Endothelial cell (in vitro differentiated cells): ENCODE measurements around the gene ATAD3B. TPM values are rescaled to one million over a fixed set of nuclear protein-coding genes. Genes with fewer than 3 reads are reported as not detected.

Experiments
- DNase-seq: peaks from one replicate; pipeline ENCODE4 v3.0.0; 2021; ENCODE audit warnings: low spot score
- H3K27ac Mint-ChIP-seq: one replicate; pipeline ENCODE4 v1.8.0; 2021; ENCODE audit warnings: mixed read lengths, inconsistent platforms; ENCODE audit not compliant: unreplicated experiment
- H3K27me3 Mint-ChIP-seq: one replicate; pipeline ENCODE4 v1.8.0; 2021; ENCODE audit warnings: mild to moderate bottlenecking, moderate library complexity, mixed read lengths, inconsistent platforms; ENCODE audit not compliant: unreplicated experiment
- H3K36me3 Mint-ChIP-seq: one replicate; pipeline ENCODE4 v1.8.0; 2021; ENCODE audit warnings: mild to moderate bottlenecking, low read depth, mixed read lengths, inconsistent platforms; ENCODE audit not compliant: unreplicated experiment
- H3K4me1 Mint-ChIP-seq: one replicate; pipeline ENCODE4 v1.8.0; 2021; ENCODE audit warnings: mild to moderate bottlenecking, mixed read lengths, inconsistent platforms; ENCODE audit not compliant: unreplicated experiment
- H3K4me3 Mint-ChIP-seq: one replicate; pipeline ENCODE4 v1.8.0; 2021; ENCODE audit warnings: mild to moderate bottlenecking, mixed read lengths, inconsistent platforms; ENCODE audit not compliant: unreplicated experiment
- H3K9me3 Mint-ChIP-seq: one replicate; pipeline ENCODE4 v1.8.0; 2021; ENCODE audit warnings: mixed read lengths, inconsistent platforms; ENCODE audit not compliant: unreplicated experiment
- CTCF ChIP-seq: fragments of 200-600 bp; sonication (generic); IDR thresholded peaks from one replicate; pipeline ENCODE4 v1.5.0; 2021; ENCODE audit warnings: antibody characterized with exemption; ENCODE audit not compliant: unreplicated experiment
- total RNA-seq: library from RNA; stranded (reverse); fragmentation: NEBNext Ultra II Directional; extraction: Animal tissue kit (Norgen Biotek cat#: 25700); gene quantifications from one replicate; pipeline ENCODE4 v1.2.1, GENCODE V29; 2021; ENCODE audit not compliant: unreplicated experiment

Gene ATAD3B
- total RNA-seq, 1 donor from 2014 or later, result 27.2 TPM

DNA sequence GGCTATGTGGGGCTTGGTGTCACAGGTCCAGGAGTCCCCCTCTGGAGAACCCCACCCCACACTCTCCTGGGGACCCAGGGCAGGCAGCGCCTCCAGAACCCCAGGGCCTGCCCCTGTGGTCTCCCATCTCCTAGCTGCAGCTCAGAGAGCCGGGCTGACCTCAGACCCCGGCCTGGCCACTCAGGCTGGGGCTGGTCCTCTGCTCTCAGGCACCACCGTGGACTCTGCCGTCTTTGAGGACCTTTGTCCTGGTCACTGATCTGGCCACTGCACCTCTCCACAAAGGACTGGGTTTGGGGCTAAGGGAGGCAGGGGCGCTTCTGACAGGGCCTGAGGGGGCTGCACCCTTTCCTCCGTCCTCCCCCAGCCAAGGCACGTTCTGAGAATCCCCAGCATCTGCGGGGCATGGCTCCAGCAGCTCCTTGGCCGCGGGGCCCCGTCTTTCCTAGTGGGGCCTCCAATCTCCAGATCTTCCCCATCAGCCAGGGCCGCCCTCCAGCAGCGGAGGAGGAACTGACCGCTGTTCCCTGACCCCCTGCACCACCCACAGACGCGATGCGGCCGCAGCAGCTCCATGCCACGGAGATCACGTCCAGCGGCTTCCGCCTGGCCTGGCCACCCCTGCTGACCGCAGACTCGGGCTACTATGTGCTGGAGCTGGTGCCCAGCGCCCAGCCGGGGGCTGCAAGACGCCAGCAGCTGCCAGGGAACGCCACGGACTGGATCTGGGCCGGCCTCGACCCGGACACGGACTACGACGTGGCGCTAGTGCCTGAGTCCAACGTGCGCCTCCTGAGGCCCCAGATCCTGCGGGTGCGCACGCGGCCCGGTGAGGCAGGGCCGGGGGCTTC lies 32.8 kb upstream of the ATAD3B start:
- Mint-ChIP-seq H3K4me1 (peaks cover 4% of the 10 kb centered on the region), H3K27ac (no peak overlapping the region), H3K4me3 (no peak overlapping the region), H3K27me3 (peaks cover 2% of the 10 kb centered on the region), H3K9me3 (no peaks in the 10 kb centered on the region), H3K36me3 (peaks cover 4% of the 10 kb centered on the region)
- no peak for DNase-seq
- TF ChIP-seq CTCF, result no peak

- peaks cover 4% of the 10 kb centered on the region for H3K36me3 Mint-ChIP-seq
- no peaks in the 10 kb centered on the region for H3K9me3 Mint-ChIP-seq
- peaks cover 2% of the 10 kb centered on the region for H3K27me3 Mint-ChIP-seq
- H3K27ac Mint-ChIP-seq, result no peak overlapping the region
- DNase-seq, result no peak
- no peak overlapping the region for H3K4me3 Mint-ChIP-seq
- no peak for TF ChIP-seq CTCF
- peaks cover 4% of the 10 kb centered on the region for H3K4me1 Mint-ChIP-seq
Measured at GRCh38 chr1:1439546-1440261, 31.9 kb upstream of the ATAD3B start.

GRCh38 chr1:1440262-1441001 lies 31.1 kb upstream of the ATAD3B start:
- peaks cover 4% of the 10 kb centered on the region for H3K36me3 Mint-ChIP-seq
- no peaks in the 10 kb centered on the region for H3K4me1 Mint-ChIP-seq
- H3K27me3 Mint-ChIP-seq, result no peaks in the 10 kb centered on the region
- no peak overlapping the region for H3K27ac Mint-ChIP-seq
- no peaks in the 10 kb centered on the region for H3K9me3 Mint-ChIP-seq
- H3K4me3 Mint-ChIP-seq, result no peak overlapping the region
- no peak for TF ChIP-seq CTCF
- no peak for DNase-seq

GRCh38 chr1:1441002-1441888 lies 30.3 kb upstream of the ATAD3B start:
- no peak overlapping the region for H3K27ac Mint-ChIP-seq
- H3K4me3 Mint-ChIP-seq, result no peak overlapping the region
- peak; percentile 76 for DNase-seq

More at GRCh38 chr1:1441002-1441888, 30.3 kb upstream of the ATAD3B start:
- H3K27me3 Mint-ChIP-seq, result no peaks in the 10 kb centered on the region
- no peaks in the 10 kb centered on the region for H3K4me1 Mint-ChIP-seq
- TF ChIP-seq CTCF, result peak; percentile 77
- H3K36me3 Mint-ChIP-seq, result peaks cover 4% of the 10 kb centered on the region
- H3K9me3 Mint-ChIP-seq, result no peaks in the 10 kb centered on the region
